Osteocyte (in vitro differentiated cells): ENCODE results near the gene CPS1. TPM values are rescaled to one million over a fixed set of nuclear protein-coding genes. Genes with fewer than 3 reads are reported as not detected.

ENCODE experiments used
- DNase-seq: peaks from one replicate; pipeline ENCODE4 v3.0.0; 2021; ENCODE audit warnings: mixed read lengths; ENCODE audit not compliant: unreplicated experiment; ENCODE audit errors: extremely low spot score
- H3K27ac Mint-ChIP-seq: one replicate; pipeline ENCODE4 v1.8.0; 2021; ENCODE audit warnings: mild to moderate bottlenecking, mixed read lengths; ENCODE audit not compliant: unreplicated experiment
- H3K27me3 Mint-ChIP-seq: one replicate; pipeline ENCODE4 v1.8.0; 2021; ENCODE audit warnings: mixed read lengths; ENCODE audit not compliant: unreplicated experiment
- H3K36me3 Mint-ChIP-seq: one replicate; pipeline ENCODE4 v1.8.0; 2021; ENCODE audit warnings: mixed read lengths; ENCODE audit not compliant: unreplicated experiment
- H3K4me1 Mint-ChIP-seq: one replicate; pipeline ENCODE4 v1.8.0; 2021; ENCODE audit warnings: mixed read lengths; ENCODE audit not compliant: unreplicated experiment
- H3K4me3 Mint-ChIP-seq: one replicate; pipeline ENCODE4 v1.8.0; 2021; ENCODE audit warnings: mild to moderate bottlenecking, moderate library complexity, mixed read lengths; ENCODE audit not compliant: unreplicated experiment
- H3K9me3 Mint-ChIP-seq: one replicate; pipeline ENCODE4 v1.8.0; 2021; ENCODE audit warnings: mixed read lengths; ENCODE audit not compliant: unreplicated experiment
- total RNA-seq: library from RNA; stranded (reverse); gene quantifications from 2 replicates; pipeline ENCODE4 v1.2.1, GENCODE V29; 2021
- TF ChIP-seq, protein P1 (sequence below): fragments of 200-600 bp; sonication (generic); IDR thresholded peaks from 2 replicates; pipeline ENCODE4 v1.5.0; 2021; ENCODE audit warnings: antibody characterized with exemption, mild to moderate bottlenecking, moderate library complexity

Gene CPS1
- total RNA-seq, 1 donor from 2014 or later: 22.3 TPM

- H3K4me1 Mint-ChIP-seq: peaks cover 4% of the 10 kb centered on the region
- H3K9me3 Mint-ChIP-seq: no peaks in the 10 kb centered on the region
- TF ChIP-seq, protein P1, sequence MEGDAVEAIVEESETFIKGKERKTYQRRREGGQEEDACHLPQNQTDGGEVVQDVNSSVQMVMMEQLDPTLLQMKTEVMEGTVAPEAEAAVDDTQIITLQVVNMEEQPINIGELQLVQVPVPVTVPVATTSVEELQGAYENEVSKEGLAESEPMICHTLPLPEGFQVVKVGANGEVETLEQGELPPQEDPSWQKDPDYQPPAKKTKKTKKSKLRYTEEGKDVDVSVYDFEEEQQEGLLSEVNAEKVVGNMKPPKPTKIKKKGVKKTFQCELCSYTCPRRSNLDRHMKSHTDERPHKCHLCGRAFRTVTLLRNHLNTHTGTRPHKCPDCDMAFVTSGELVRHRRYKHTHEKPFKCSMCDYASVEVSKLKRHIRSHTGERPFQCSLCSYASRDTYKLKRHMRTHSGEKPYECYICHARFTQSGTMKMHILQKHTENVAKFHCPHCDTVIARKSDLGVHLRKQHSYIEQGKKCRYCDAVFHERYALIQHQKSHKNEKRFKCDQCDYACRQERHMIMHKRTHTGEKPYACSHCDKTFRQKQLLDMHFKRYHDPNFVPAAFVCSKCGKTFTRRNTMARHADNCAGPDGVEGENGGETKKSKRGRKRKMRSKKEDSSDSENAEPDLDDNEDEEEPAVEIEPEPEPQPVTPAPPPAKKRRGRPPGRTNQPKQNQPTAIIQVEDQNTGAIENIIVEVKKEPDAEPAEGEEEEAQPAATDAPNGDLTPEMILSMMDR: no peak
- H3K27ac Mint-ChIP-seq: no peak overlapping the region
- H3K36me3 Mint-ChIP-seq: no peaks in the 10 kb centered on the region
- no peak for DNase-seq
- no peaks in the 10 kb centered on the region for H3K27me3 Mint-ChIP-seq
- H3K4me3 Mint-ChIP-seq: no peak overlapping the region
Observed at GRCh38 chr2:210561475-210561874, 5.1 kb downstream of the CPS1 start.

DNA sequence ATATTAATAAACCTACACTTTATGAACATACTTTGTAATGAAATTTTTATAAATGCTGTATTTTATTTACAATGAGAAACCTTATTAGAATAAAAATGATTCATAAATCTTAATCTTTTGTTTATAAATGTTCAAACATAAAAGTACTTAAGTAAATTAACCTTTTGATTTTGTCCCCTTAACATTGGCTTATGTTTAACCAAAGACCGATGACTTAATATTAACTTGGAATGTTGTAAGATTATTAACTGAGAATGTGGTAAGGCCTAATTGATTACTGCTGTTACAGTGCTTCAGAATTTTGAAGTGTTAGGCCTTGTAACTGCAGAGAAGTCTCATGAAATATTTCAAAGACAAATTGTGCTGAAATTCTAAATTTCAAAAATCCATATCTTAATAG is 5.7 kb downstream of the CPS1 start:
- H3K9me3 Mint-ChIP-seq: no peaks in the 10 kb centered on the region
- TF ChIP-seq, protein P1: no peak
- no peak for DNase-seq
- H3K27me3 Mint-ChIP-seq: no peaks in the 10 kb centered on the region
- no peak overlapping the region for H3K27ac Mint-ChIP-seq
- no peak overlapping the region for H3K4me3 Mint-ChIP-seq
- H3K4me1 Mint-ChIP-seq: peaks cover 4% of the 10 kb centered on the region
- no peaks in the 10 kb centered on the region for H3K36me3 Mint-ChIP-seq

GRCh38 chr2:210562502-210563080 is 6.2 kb downstream of the CPS1 start:
- TF ChIP-seq, protein P1: no peak
- no peak for DNase-seq
- peaks cover 4% of the 10 kb centered on the region for H3K4me1 Mint-ChIP-seq
- H3K27ac Mint-ChIP-seq: no peak overlapping the region
- no peaks in the 10 kb centered on the region for H3K36me3 Mint-ChIP-seq
- no peak overlapping the region for H3K4me3 Mint-ChIP-seq
- no peaks in the 10 kb centered on the region for H3K9me3 Mint-ChIP-seq
- no peaks in the 10 kb centered on the region for H3K27me3 Mint-ChIP-seq

DNA sequence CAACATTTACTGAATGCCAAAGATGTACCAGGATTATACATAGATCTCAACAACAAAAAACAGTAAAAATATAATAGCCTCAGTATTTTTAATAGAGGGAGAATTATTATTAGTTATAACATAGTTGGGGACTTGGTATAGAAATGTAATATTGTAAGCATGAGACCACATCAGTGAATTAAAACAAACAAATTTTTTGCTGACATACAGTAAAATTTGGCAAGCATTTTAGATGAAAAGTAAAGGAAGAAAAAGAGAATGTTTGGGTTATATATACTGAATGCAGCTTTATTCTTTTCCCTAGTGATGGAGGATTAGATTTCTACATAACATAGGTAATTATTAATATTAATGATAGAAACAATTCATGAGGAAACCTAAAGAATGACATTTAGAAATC is 10.9 kb downstream of the CPS1 start:
- Mint-ChIP-seq H3K36me3 (no peaks in the 10 kb centered on the region), H3K4me1 (no peaks in the 10 kb centered on the region), H3K4me3 (no peak overlapping the region), H3K27me3 (no peaks in the 10 kb centered on the region), H3K9me3 (no peaks in the 10 kb centered on the region), H3K27ac (no peak overlapping the region)
- DNase-seq: no peak
- TF ChIP-seq, protein P1: no peak

- TF ChIP-seq, protein P1: no peak
- Mint-ChIP-seq H3K9me3 (no peaks in the 10 kb centered on the region), H3K27me3 (no peaks in the 10 kb centered on the region), H3K27ac (no peak overlapping the region), H3K36me3 (no peaks in the 10 kb centered on the region), H3K4me3 (no peak overlapping the region), H3K4me1 (no peaks in the 10 kb centered on the region)
- no peak for DNase-seq
Observed at GRCh38 chr2:210568108-210568507, 11.7 kb downstream of the CPS1 start.
